IMR-90 (cell line): ENCODE measurements around the gene ACSF2. TPM values are rescaled to one million over a fixed set of nuclear protein-coding genes. Genes with fewer than 3 reads are reported as not detected.

Experiments used
- ATAC-seq: fragments of 200-7000 bp; cut with Tn5 transposase; 2 replicates; pipeline ENCODE4 v1.9.1; 2020; ENCODE audit warnings: low read depth, mild to moderate bottlenecking, moderate library complexity
- BruUV-seq: library from RNA; stranded (reverse); fragments of 400-500 nt; replicated peaks from 2 replicates; lab custom pipeline; 2021; lab: Mats Ljungman, UMichigan
- CTCF ChIA-PET: fragments of 300-600 bp; formaldehyde crosslinking; extraction: SDS; loops from one replicate; lab custom pipeline; 2021; ENCODE audit warnings: antibody characterized with exemption; lab: Yijun Ruan, JAX
- POLR2A ChIA-PET: fragments of 300-600 bp; sonication (Branson Sonifier 250); formaldehyde crosslinking; loops from one replicate; lab custom pipeline; 2022; ENCODE audit warnings: antibody characterized with exemption; ENCODE audit not compliant: unreplicated experiment; lab: Charles Lee
- DNase-seq: peaks from one replicate; pipeline ENCODE4 v3.0.0; 2013
- H2AFZ ChIP-seq: replicated peaks from 2 replicates; pipeline ENCODE3; 2013; ENCODE audit warnings: low read length, mild to moderate bottlenecking; ENCODE audit not compliant: poor library complexity
- H2AK5ac ChIP-seq: 2 replicates; pipeline ENCODE4 v1.6.1; 2013; ENCODE audit warnings: low read depth, low read length, inconsistent platforms
- H2AK9ac ChIP-seq: replicated peaks from 2 replicates; pipeline ENCODE3; 2013; ENCODE audit warnings: mild to moderate bottlenecking, low read depth, low read length, moderate library complexity; ENCODE audit not compliant: poor library complexity
- H2BK120ac ChIP-seq: 2 replicates; pipeline ENCODE4 v1.6.1; 2013; ENCODE audit warnings: low read depth, low read length, inconsistent platforms
- H2BK15ac ChIP-seq: 3 replicates; pipeline ENCODE4 v1.6.1; 2013; ENCODE audit warnings: low read depth, low read length, inconsistent platforms
- H2BK20ac ChIP-seq: 2 replicates; pipeline ENCODE4 v1.6.1; 2013; ENCODE audit warnings: low read depth, mild to moderate bottlenecking, inconsistent platforms, low read length, moderate library complexity
- H2BK5ac ChIP-seq: 2 replicates; pipeline ENCODE4 v1.6.1; 2013; ENCODE audit warnings: mild to moderate bottlenecking, low read depth, low read length, inconsistent platforms; ENCODE audit not compliant: poor library complexity, severe bottlenecking
- H3K14ac ChIP-seq: replicated peaks from 2 replicates; pipeline ENCODE4 v1.6.1; 2013; ENCODE audit warnings: low read depth, low read length, inconsistent platforms
- H3K18ac ChIP-seq: 2 replicates; pipeline ENCODE4 v1.6.1; 2013; ENCODE audit warnings: low read depth, low read length, control low read depth
- H3K23ac ChIP-seq: 2 replicates; pipeline ENCODE4 v1.6.1; 2013; ENCODE audit warnings: low read depth, low read length, inconsistent platforms
- H3K27ac ChIP-seq: 2 replicates; pipeline ENCODE4 v1.5.1; 2013; ENCODE audit warnings: mild to moderate bottlenecking, control low read depth, low read length; ENCODE audit not compliant: insufficient read depth
- H3K27me3 ChIP-seq: 2 replicates; pipeline ENCODE4 v1.6.1; 2013; ENCODE audit warnings: low read length; ENCODE audit not compliant: control insufficient read depth, insufficient read depth
- H3K36me3 ChIP-seq: 2 replicates; pipeline ENCODE4 v1.6.1; 2013; ENCODE audit warnings: low read length, mixed read lengths; ENCODE audit not compliant: control insufficient read depth, insufficient read depth
- H3K4ac ChIP-seq: 2 replicates; pipeline ENCODE4 v1.6.1; 2013; ENCODE audit warnings: low read depth, low read length, inconsistent platforms
- H3K4me1 ChIP-seq: 2 replicates; pipeline ENCODE4 v1.6.1; 2013; ENCODE audit warnings: low read length, mixed read lengths; ENCODE audit not compliant: control insufficient read depth, insufficient read depth
- H3K4me2 ChIP-seq: 2 replicates; pipeline ENCODE4 v1.6.1; 2013; ENCODE audit warnings: low read depth, mild to moderate bottlenecking, control low read depth, low read length, moderate library complexity
- H3K4me3 ChIP-seq: 2 replicates; pipeline ENCODE4 v1.5.1; 2013; ENCODE audit warnings: low read depth, mild to moderate bottlenecking, control low read depth, low read length, moderate library complexity; ENCODE audit not compliant: insufficient read depth
- H3K56ac ChIP-seq: 2 replicates; pipeline ENCODE4 v1.6.1; 2013; ENCODE audit warnings: low read length, inconsistent platforms; ENCODE audit not compliant: insufficient read depth; ENCODE audit errors: extremely low read depth
- H3K79me1 ChIP-seq, 2 experiments: 2 replicates each; pipeline ENCODE4 v1.6.1; 2013; ENCODE audit warnings: low read length in 2 of 2, inconsistent platforms in 1 of 2, low read depth in 1 of 2
- H3K9ac ChIP-seq: 2 replicates; pipeline ENCODE4 v1.6.1; 2013; ENCODE audit warnings: low read depth, low read length, control low read depth
- H3K9me1 ChIP-seq: 2 replicates; pipeline ENCODE4 v1.6.1; 2013; ENCODE audit warnings: low read length, inconsistent platforms; ENCODE audit not compliant: insufficient read depth
- H3K9me3 ChIP-seq: 2 replicates; pipeline ENCODE4 v1.6.1; 2013; ENCODE audit warnings: low read length; ENCODE audit not compliant: control insufficient read depth, insufficient read depth
- H4K20me1 ChIP-seq: 2 replicates; pipeline ENCODE4 v1.6.1; 2013; ENCODE audit warnings: low read length, inconsistent platforms; ENCODE audit not compliant: insufficient read depth
- H4K5ac ChIP-seq: 2 replicates; pipeline ENCODE4 v1.6.1; 2013; ENCODE audit warnings: mild to moderate bottlenecking, low read depth, low read length, control low read depth
- H4K8ac ChIP-seq, 2 experiments: 2 replicates each; pipeline ENCODE4 v1.6.1; 2013; ENCODE audit warnings: low read depth in 2 of 2, low read length in 2 of 2, control low read depth in 1 of 2, inconsistent platforms in 1 of 2
- H4K91ac ChIP-seq: 2 replicates; pipeline ENCODE4 v1.6.1; 2013; ENCODE audit warnings: low read depth, low read length, inconsistent platforms; ENCODE audit not compliant: insufficient read depth
- CEBPB ChIP-seq: IDR thresholded peaks from 2 replicates; pipeline ENCODE4 v1.6.1; 2012; ENCODE audit warnings: low read depth, low read length, improper control_type of control experiment
- RFX5 ChIP-seq: IDR thresholded peaks from 2 replicates; pipeline ENCODE4 v1.8.0; 2012; ENCODE audit warnings: low read depth, mild to moderate bottlenecking, low read length, moderate library complexity
- WGBS, 2 experiments: methylation state at CpG; one replicate each; pipeline versions ENCODE4 v1.1.5 to v1.1.7; 2013; ENCODE audit warnings: missing lambda C conversion rate in 2 of 2; ENCODE audit not compliant: insufficient read length in 1 of 2; ENCODE audit errors: extremely low coverage in 2 of 2; 5-methylcytosine and 5-hydroxymethylcytosine counted together
- dilution Hi-C: fragments of 300-500 bp; cut with HindIII; formaldehyde crosslinking; loops from one replicate; pipeline ENCODE4 v1.14.3; 2018; ENCODE audit warnings: low sequenced_read_pairs; ENCODE audit not compliant: unreplicated experiment
- in situ Hi-C: fragments of 300-500 bp; cut with MboI; formaldehyde crosslinking; loops from 3 replicates; pipeline ENCODE4 v1.14.3; 2019; ENCODE audit warnings: low sequenced_read_pairs, inconsistent platforms, mixed read lengths
- intact Hi-C: fragments of 100-400 bp; cut with micrococcal nuclease; formaldehyde crosslinking; loops from 2 replicates; pipeline ENCODE4 v1.10.0; 2022
- polyA plus RNA-seq, 3 experiments: library from polyadenylated mRNA; depleted of rRNA; stranded (reverse); fragments of >200 nt; gene quantifications; 2 replicates each; pipeline ENCODE4 v1.2.3, GENCODE V29; 2012; ENCODE audit warnings: low replicate concordance in 1 of 3
- total RNA-seq: library from RNA; depleted of rRNA; stranded (reverse); fragments of >200 nt; gene quantifications from 2 replicates; pipeline ENCODE4 v1.2.3, GENCODE V29; 2012

ACSF2 gene
- total and polyA plus RNA-seq, 2 of the 4 experiments (the other 2 are of a cell fraction) = 18.5 to 27.2 TPM

GRCh38 chr17:50420419-50421112 is 5.5 kb upstream of the ACSF2 start:
- peaks cover 13% of the 10 kb centered on the region for H3K9me1 ChIP-seq
- H3K4me1 ChIP-seq = peaks cover 20% of the 10 kb centered on the region
- no peak overlapping the region; the same call in 1 of the 2 replicates for H4K5ac ChIP-seq
- ATAC-seq (no peak), DNase-seq (no peak)
- H3K79me1 ChIP-seq = peaks cover 5 to 15% of the 10 kb centered on the region in 2 experiments; a peak in 3 of 4 replicates
- ChIA-PET POLR2A (interaction anchor here (0.6 kb wide), 2 partner anchors 11 to 492 kb away, joined by 3 to 8 read pairs; no protein-coding TSS in a partner anchor), CTCF (interaction anchor here (1.7 kb wide), 1 partner anchor 23 kb away, joined by 7 read pairs; the partner anchor contains the start of gene LRRC59)
- H3K27ac ChIP-seq = no peak overlapping the region
- in situ Hi-C loops = no loop called here
- H3K23ac ChIP-seq = no peak overlapping the region
- H3K18ac ChIP-seq = no peak overlapping the region
- no peak overlapping the region for H3K56ac ChIP-seq
- TF ChIP-seq RFX5 = no peak
- peak; percentile 54 for TF ChIP-seq CEBPB
- H3K14ac ChIP-seq = 0 out of 2 replicates have a peak overlapping the region, but pooled peaks have one; percentile 67
- no peak overlapping the region for H2BK5ac ChIP-seq
- peak overlapping the region; percentile 5; the same call in 1 of the 2 replicates for H2BK20ac ChIP-seq
- H3K36me3 ChIP-seq = no peaks in the 10 kb centered on the region
- peak overlapping the region in 1 of 2 experiments; percentile 70; a peak in 1 of 4 replicates for H4K8ac ChIP-seq
- H4K91ac ChIP-seq = no peak overlapping the region
- 70% methylated on average over 2 of the region's 6 CpGs; no CpG with 5 or more reads in 1 of the 2 experiments for WGBS, 2 experiments
- H4K20me1 ChIP-seq = no peaks in the 10 kb centered on the region
- no peak overlapping the region for H3K9ac ChIP-seq
- peak overlapping the region; percentile 78 for H2AFZ ChIP-seq
- no peak overlapping the region for H2AK5ac ChIP-seq
- BruUV-seq = no TSS peak
- no peak overlapping the region for H3K4me3 ChIP-seq
- H2AK9ac ChIP-seq = no peak overlapping the region
- no peaks in the 10 kb centered on the region for H3K27me3 ChIP-seq
- H3K9me3 ChIP-seq = no peaks in the 10 kb centered on the region
- peak overlapping the region; percentile 26; the same call in 1 of the 2 replicates for H2BK120ac ChIP-seq
- no peak overlapping the region for H3K4me2 ChIP-seq
- H3K4ac ChIP-seq = peak overlapping the region; percentile 45; the same call in 1 of the 2 replicates
- no peak overlapping the region for H2BK15ac ChIP-seq
- intact Hi-C loops = no loop called here
- dilution Hi-C loops = no loop called here
